ENCODE measurements around the gene RIMBP2.

RIMBP2 gene

DNA sequence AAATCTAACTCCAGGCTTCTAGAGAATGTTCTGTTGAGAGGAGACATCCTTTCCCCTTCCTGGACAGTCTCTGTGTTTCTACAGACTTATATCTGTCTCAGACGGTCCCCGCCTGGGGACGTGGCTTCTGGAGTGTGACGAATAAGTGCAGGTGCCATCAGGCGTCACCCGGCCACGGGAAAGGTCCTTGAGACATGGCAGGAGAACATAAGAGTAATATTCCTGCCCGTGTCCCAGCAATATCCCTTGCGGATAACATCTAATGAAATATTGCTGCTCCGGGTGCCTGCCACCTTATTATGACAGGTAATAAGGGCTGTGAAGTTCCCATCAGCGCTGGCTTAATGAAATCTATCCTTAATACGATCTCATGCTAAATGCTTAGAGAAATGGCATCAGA is 238.8 kb downstream of the RIMBP2 start:
- no peaks in the 10 kb centered on the region for H3K36me3 ChIP-seq (ENCODE audit: insufficient read depth, low read length)
- no peak overlapping the region for H3K4me2 ChIP-seq (ENCODE audit: low read length)
- TF ChIP-seq EZH2 (IDR thresholded peaks at IDR 0.05; ENCODE audit: borderline replicate concordance, low read length), result no peak
- TF ChIP-seq CTCF (IDR thresholded peaks at IDR 0.05; ENCODE audit: low read length), result no peak
- H4K20me1 ChIP-seq (ENCODE audit: insufficient read depth, low read length), result no peaks in the 10 kb centered on the region
- H3K27me3 ChIP-seq (ENCODE audit: insufficient read depth, low read length), result 0 out of 2 replicates have a peak, but pooled peaks cover 3% of the 10 kb centered on the region
- no peaks in the 10 kb centered on the region for H3K4me1 ChIP-seq (ENCODE audit: insufficient read depth, low read length, severe bottlenecking)
- no peaks in the 10 kb centered on the region for H3K9me3 ChIP-seq (ENCODE audit: low read length)
- no peak overlapping the region for H3K4me3 ChIP-seq (ENCODE audit: low read depth, low read length, poor library complexity, severe bottlenecking)
- H3K27ac ChIP-seq (ENCODE audit: low read depth, low read length, poor library complexity, severe bottlenecking), result no peak overlapping the region
- no peaks in the 10 kb centered on the region for H3K79me2 ChIP-seq (ENCODE audit: insufficient read depth, low read length)
- H3K9me2 ChIP-seq (ENCODE audit: low read depth, low read length), result no peaks in the 10 kb centered on the region
- no peaks in the 10 kb centered on the region for H3F3A ChIP-seq (ENCODE audit: insufficient read depth, low read length)
- no peak overlapping the region for H2AFZ ChIP-seq (ENCODE audit: low read length)
- H3K9ac ChIP-seq (ENCODE audit: low read length), result no peak overlapping the region

DNA sequence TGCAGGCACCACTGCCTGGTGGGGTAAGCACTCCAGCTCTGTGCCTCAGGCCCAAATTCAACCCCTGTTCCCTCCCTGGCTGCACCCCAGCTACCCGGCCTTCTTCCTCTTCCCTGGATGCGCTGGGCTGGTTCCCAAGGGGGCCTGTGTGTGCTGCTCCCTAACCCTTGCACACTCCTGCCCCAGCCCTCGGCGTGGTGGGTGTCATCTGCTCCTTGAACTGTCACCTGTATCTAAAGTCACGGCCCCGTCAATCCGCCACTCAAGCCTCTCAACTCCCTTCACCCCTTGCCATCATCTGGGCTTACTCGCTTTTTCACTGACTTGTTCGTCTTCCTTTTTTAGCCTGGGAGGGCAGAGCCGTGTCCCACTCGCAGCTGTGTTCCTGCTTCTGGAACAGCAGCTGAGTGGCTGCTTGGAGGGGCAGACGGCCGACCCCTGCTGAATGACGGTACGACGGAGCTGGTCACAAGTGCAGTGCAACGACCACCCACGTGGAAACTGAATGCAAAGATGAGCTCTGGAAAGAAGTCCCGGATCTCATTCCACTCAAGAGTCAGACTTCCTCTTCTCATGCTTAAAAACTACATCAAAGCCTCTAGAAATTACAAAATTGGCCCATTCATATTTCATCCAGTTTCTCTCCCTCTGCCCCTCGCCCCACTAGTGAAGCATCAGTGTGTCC is 239.5 kb downstream of the RIMBP2 start:
- no peak for TF ChIP-seq CTCF (IDR thresholded peaks at IDR 0.05; ENCODE audit: low read length)
- no peak for TF ChIP-seq EZH2 (IDR thresholded peaks at IDR 0.05; ENCODE audit: borderline replicate concordance, low read length)
- Histone ChIP-seq H3K9me2 (ENCODE audit: low read depth, low read length) (no peaks in the 10 kb centered on the region), H3K36me3 (ENCODE audit: insufficient read depth, low read length) (no peaks in the 10 kb centered on the region), H3K9me3 (ENCODE audit: low read length) (no peaks in the 10 kb centered on the region), H3K4me2 (ENCODE audit: low read length) (no peak overlapping the region), H3F3A (ENCODE audit: insufficient read depth, low read length) (no peaks in the 10 kb centered on the region), H3K27me3 (ENCODE audit: insufficient read depth, low read length) (0 out of 2 replicates have a peak, but pooled peaks cover 3% of the 10 kb centered on the region), H3K4me1 (ENCODE audit: insufficient read depth, low read length, severe bottlenecking) (no peaks in the 10 kb centered on the region), H3K4me3 (ENCODE audit: low read depth, low read length, poor library complexity, severe bottlenecking) (no peak overlapping the region), H3K9ac (ENCODE audit: low read length) (no peak overlapping the region), H2AFZ (ENCODE audit: low read length) (no peak overlapping the region), H3K27ac (ENCODE audit: low read depth, low read length, poor library complexity, severe bottlenecking) (no peak overlapping the region), H3K79me2 (ENCODE audit: insufficient read depth, low read length) (no peaks in the 10 kb centered on the region), H4K20me1 (ENCODE audit: insufficient read depth, low read length) (no peaks in the 10 kb centered on the region)

GRCh38 chr12:130474599-130475269 is 241.4 kb downstream of the RIMBP2 start:
- no peaks in the 10 kb centered on the region for H4K20me1 ChIP-seq (ENCODE audit: insufficient read depth, low read length)
- no peaks in the 10 kb centered on the region for H3K79me2 ChIP-seq (ENCODE audit: insufficient read depth, low read length)
- no peak overlapping the region for H3K4me2 ChIP-seq (ENCODE audit: low read length)
- no peak overlapping the region for H3K27ac ChIP-seq (ENCODE audit: low read depth, low read length, poor library complexity, severe bottlenecking)
- no peaks in the 10 kb centered on the region for H3F3A ChIP-seq (ENCODE audit: insufficient read depth, low read length)
- H3K4me1 ChIP-seq (ENCODE audit: insufficient read depth, low read length, severe bottlenecking), result no peaks in the 10 kb centered on the region
- H3K9me2 ChIP-seq (ENCODE audit: low read depth, low read length), result no peaks in the 10 kb centered on the region
- no peak overlapping the region for H3K9ac ChIP-seq (ENCODE audit: low read length)
- no peaks in the 10 kb centered on the region for H3K36me3 ChIP-seq (ENCODE audit: insufficient read depth, low read length)
- H2AFZ ChIP-seq (ENCODE audit: low read length), result no peak overlapping the region
- 0 out of 2 replicates have a peak, but pooled peaks cover 3% of the 10 kb centered on the region for H3K27me3 ChIP-seq (ENCODE audit: insufficient read depth, low read length)
- no peaks in the 10 kb centered on the region for H3K9me3 ChIP-seq (ENCODE audit: low read length)
- H3K4me3 ChIP-seq (ENCODE audit: low read depth, low read length, poor library complexity, severe bottlenecking), result no peak overlapping the region
- no peak for TF ChIP-seq CTCF (IDR thresholded peaks at IDR 0.05; ENCODE audit: low read length)
- TF ChIP-seq EZH2 (IDR thresholded peaks at IDR 0.05; ENCODE audit: borderline replicate concordance, low read length), result no peak
